IMR-90 (cell line): ENCODE measurements around the gene SLC22A2. TPM values are rescaled to one million over a fixed set of nuclear protein-coding genes. Genes with fewer than 3 reads are reported as not detected.

ENCODE experiments used
- ATAC-seq: fragments of 200-7000 bp; cut with Tn5 transposase; 2 replicates; pipeline ENCODE4 v1.9.1; 2020; ENCODE audit warnings: low read depth, mild to moderate bottlenecking, moderate library complexity
- BruUV-seq: library from RNA; stranded (reverse); fragments of 400-500 nt; replicated peaks from 2 replicates; lab custom pipeline; 2021; lab: Mats Ljungman, UMichigan
- CTCF ChIA-PET: fragments of 300-600 bp; formaldehyde crosslinking; extraction: SDS; loops from one replicate; lab custom pipeline; 2021; ENCODE audit warnings: antibody characterized with exemption; lab: Yijun Ruan, JAX
- POLR2A ChIA-PET: fragments of 300-600 bp; sonication (Branson Sonifier 250); formaldehyde crosslinking; loops from one replicate; lab custom pipeline; 2022; ENCODE audit warnings: antibody characterized with exemption; ENCODE audit not compliant: unreplicated experiment; lab: Charles Lee
- DNase-seq: peaks from one replicate; pipeline ENCODE4 v3.0.0; 2013
- H2AFZ ChIP-seq: replicated peaks from 2 replicates; pipeline ENCODE3; 2013; ENCODE audit warnings: low read length, mild to moderate bottlenecking; ENCODE audit not compliant: poor library complexity
- H2AK5ac ChIP-seq: 2 replicates; pipeline ENCODE4 v1.6.1; 2013; ENCODE audit warnings: low read depth, low read length, inconsistent platforms
- H2AK9ac ChIP-seq: replicated peaks from 2 replicates; pipeline ENCODE3; 2013; ENCODE audit warnings: mild to moderate bottlenecking, low read depth, low read length, moderate library complexity; ENCODE audit not compliant: poor library complexity
- H2BK120ac ChIP-seq: 2 replicates; pipeline ENCODE4 v1.6.1; 2013; ENCODE audit warnings: low read depth, low read length, inconsistent platforms
- H2BK15ac ChIP-seq: 3 replicates; pipeline ENCODE4 v1.6.1; 2013; ENCODE audit warnings: low read depth, low read length, inconsistent platforms
- H2BK20ac ChIP-seq: 2 replicates; pipeline ENCODE4 v1.6.1; 2013; ENCODE audit warnings: low read depth, mild to moderate bottlenecking, inconsistent platforms, low read length, moderate library complexity
- H2BK5ac ChIP-seq: 2 replicates; pipeline ENCODE4 v1.6.1; 2013; ENCODE audit warnings: mild to moderate bottlenecking, low read depth, low read length, inconsistent platforms; ENCODE audit not compliant: poor library complexity, severe bottlenecking
- H3K14ac ChIP-seq: replicated peaks from 2 replicates; pipeline ENCODE4 v1.6.1; 2013; ENCODE audit warnings: low read depth, low read length, inconsistent platforms
- H3K18ac ChIP-seq: 2 replicates; pipeline ENCODE4 v1.6.1; 2013; ENCODE audit warnings: low read depth, low read length, control low read depth
- H3K23ac ChIP-seq: 2 replicates; pipeline ENCODE4 v1.6.1; 2013; ENCODE audit warnings: low read depth, low read length, inconsistent platforms
- H3K27ac ChIP-seq: 2 replicates; pipeline ENCODE4 v1.5.1; 2013; ENCODE audit warnings: mild to moderate bottlenecking, control low read depth, low read length; ENCODE audit not compliant: insufficient read depth
- H3K27me3 ChIP-seq: 2 replicates; pipeline ENCODE4 v1.6.1; 2013; ENCODE audit warnings: low read length; ENCODE audit not compliant: control insufficient read depth, insufficient read depth
- H3K36me3 ChIP-seq: 2 replicates; pipeline ENCODE4 v1.6.1; 2013; ENCODE audit warnings: low read length, mixed read lengths; ENCODE audit not compliant: control insufficient read depth, insufficient read depth
- H3K4ac ChIP-seq: 2 replicates; pipeline ENCODE4 v1.6.1; 2013; ENCODE audit warnings: low read depth, low read length, inconsistent platforms
- H3K4me1 ChIP-seq: 2 replicates; pipeline ENCODE4 v1.6.1; 2013; ENCODE audit warnings: low read length, mixed read lengths; ENCODE audit not compliant: control insufficient read depth, insufficient read depth
- H3K4me2 ChIP-seq: 2 replicates; pipeline ENCODE4 v1.6.1; 2013; ENCODE audit warnings: low read depth, mild to moderate bottlenecking, control low read depth, low read length, moderate library complexity
- H3K4me3 ChIP-seq: 2 replicates; pipeline ENCODE4 v1.5.1; 2013; ENCODE audit warnings: low read depth, mild to moderate bottlenecking, control low read depth, low read length, moderate library complexity; ENCODE audit not compliant: insufficient read depth
- H3K56ac ChIP-seq: 2 replicates; pipeline ENCODE4 v1.6.1; 2013; ENCODE audit warnings: low read length, inconsistent platforms; ENCODE audit not compliant: insufficient read depth; ENCODE audit errors: extremely low read depth
- H3K79me1 ChIP-seq, 2 experiments: 2 replicates each; pipeline ENCODE4 v1.6.1; 2013; ENCODE audit warnings: low read length in 2 of 2, inconsistent platforms in 1 of 2, low read depth in 1 of 2
- H3K9ac ChIP-seq: 2 replicates; pipeline ENCODE4 v1.6.1; 2013; ENCODE audit warnings: low read depth, low read length, control low read depth
- H3K9me1 ChIP-seq: 2 replicates; pipeline ENCODE4 v1.6.1; 2013; ENCODE audit warnings: low read length, inconsistent platforms; ENCODE audit not compliant: insufficient read depth
- H3K9me3 ChIP-seq: 2 replicates; pipeline ENCODE4 v1.6.1; 2013; ENCODE audit warnings: low read length; ENCODE audit not compliant: control insufficient read depth, insufficient read depth
- H4K20me1 ChIP-seq: 2 replicates; pipeline ENCODE4 v1.6.1; 2013; ENCODE audit warnings: low read length, inconsistent platforms; ENCODE audit not compliant: insufficient read depth
- H4K5ac ChIP-seq: 2 replicates; pipeline ENCODE4 v1.6.1; 2013; ENCODE audit warnings: mild to moderate bottlenecking, low read depth, low read length, control low read depth
- H4K8ac ChIP-seq, 2 experiments: 2 replicates each; pipeline ENCODE4 v1.6.1; 2013; ENCODE audit warnings: low read depth in 2 of 2, low read length in 2 of 2, control low read depth in 1 of 2, inconsistent platforms in 1 of 2
- H4K91ac ChIP-seq: 2 replicates; pipeline ENCODE4 v1.6.1; 2013; ENCODE audit warnings: low read depth, low read length, inconsistent platforms; ENCODE audit not compliant: insufficient read depth
- CEBPB ChIP-seq: IDR thresholded peaks from 2 replicates; pipeline ENCODE4 v1.6.1; 2012; ENCODE audit warnings: low read depth, low read length, improper control_type of control experiment
- ELK1 ChIP-seq: fragments of 150-350 bp; IDR thresholded peaks from 2 replicates; pipeline ENCODE4 v1.6.1; 2016; ENCODE audit warnings: low read depth, mild to moderate bottlenecking, low read length, moderate library complexity, borderline replicate concordance
- POLR2A ChIP-seq: IDR thresholded peaks from 2 replicates; pipeline ENCODE4 v1.6.1; 2012; ENCODE audit warnings: mild to moderate bottlenecking, low read depth, low read length
- RAD21 ChIP-seq: IDR thresholded peaks from 2 replicates; pipeline ENCODE4 v1.6.1; 2012; ENCODE audit warnings: low read length, improper control_type of control experiment
- SMC3 ChIP-seq: fragments of 150-350 bp; IDR thresholded peaks from 2 replicates; pipeline ENCODE4 v1.6.1; 2016; ENCODE audit warnings: low read depth, mild to moderate bottlenecking, antibody characterized with exemption, low read length, moderate library complexity
- WGBS, 2 experiments: methylation state at CpG; one replicate each; pipeline versions ENCODE4 v1.1.5 to v1.1.7; 2013; ENCODE audit warnings: missing lambda C conversion rate in 2 of 2; ENCODE audit not compliant: insufficient read length in 1 of 2; ENCODE audit errors: extremely low coverage in 2 of 2; 5-methylcytosine and 5-hydroxymethylcytosine counted together
- dilution Hi-C: fragments of 300-500 bp; cut with HindIII; formaldehyde crosslinking; loops from one replicate; pipeline ENCODE4 v1.14.3; 2018; ENCODE audit warnings: low sequenced_read_pairs; ENCODE audit not compliant: unreplicated experiment
- in situ Hi-C: fragments of 300-500 bp; cut with MboI; formaldehyde crosslinking; loops from 3 replicates; pipeline ENCODE4 v1.14.3; 2019; ENCODE audit warnings: low sequenced_read_pairs, inconsistent platforms, mixed read lengths
- intact Hi-C: fragments of 100-400 bp; cut with micrococcal nuclease; formaldehyde crosslinking; loops from 2 replicates; pipeline ENCODE4 v1.10.0; 2022
- polyA plus RNA-seq, 3 experiments: library from polyadenylated mRNA; depleted of rRNA; stranded (reverse); fragments of >200 nt; gene quantifications; 2 replicates each; pipeline ENCODE4 v1.2.3, GENCODE V29; 2012; ENCODE audit warnings: low replicate concordance in 1 of 3
- total RNA-seq: library from RNA; depleted of rRNA; stranded (reverse); fragments of >200 nt; gene quantifications from 2 replicates; pipeline ENCODE4 v1.2.3, GENCODE V29; 2012

The SLC22A2 gene
- total and polyA plus RNA-seq, 2 of the 4 experiments (the other 2 are of a cell fraction) = not detected

GRCh38 chr6:160238761-160239751 is 19.6 kb downstream of the SLC22A2 start:
- no peak overlapping the region for H4K91ac ChIP-seq
- H3K9ac ChIP-seq = no peak overlapping the region
- H4K5ac ChIP-seq = no peak overlapping the region
- H3K36me3 ChIP-seq = no peaks in the 10 kb centered on the region
- POLR2A ChIA-PET = no interaction called here
- no peak overlapping the region for H2AFZ ChIP-seq
- peaks cover 2% of the 10 kb centered on the region; the same call in 1 of the 2 replicates for H3K9me3 ChIP-seq
- H3K27ac ChIP-seq = no peak overlapping the region
- H2BK120ac ChIP-seq = no peak overlapping the region
- H3K27me3 ChIP-seq = no peaks in the 10 kb centered on the region
- no peaks in the 10 kb centered on the region for H4K20me1 ChIP-seq
- H3K4me3 ChIP-seq = no peak overlapping the region
- no peaks in the 10 kb centered on the region for H3K9me1 ChIP-seq
- no peak overlapping the region for H2BK5ac ChIP-seq
- no CpG with 5 or more reads among the region's 5 CpGs for WGBS, 2 experiments
- H2BK15ac ChIP-seq = no peak overlapping the region
- no peak overlapping the region for H2AK9ac ChIP-seq
- no peak overlapping the region for H3K56ac ChIP-seq
- CTCF ChIA-PET = no interaction called here
- BruUV-seq = no TSS peak
- no peak for ATAC-seq
- no peak overlapping the region for H3K4ac ChIP-seq
- dilution Hi-C loops (no loop called here), intact Hi-C loops (no loop called here), in situ Hi-C loops (no loop called here)
- no peak overlapping the region for H2AK5ac ChIP-seq
- no peak for TF ChIP-seq POLR2A
- no peak for TF ChIP-seq ELK1
- TF ChIP-seq RAD21 = no peak
- TF ChIP-seq SMC3 = no peak
- TF ChIP-seq CEBPB = no peak
- H4K8ac ChIP-seq = no peak overlapping the region
- no peak overlapping the region for H2BK20ac ChIP-seq
- H3K18ac ChIP-seq = no peak overlapping the region
- no peaks in the 10 kb centered on the region for H3K79me1 ChIP-seq
- H3K23ac ChIP-seq = no peak overlapping the region
- no peak overlapping the region for H3K4me2 ChIP-seq
- H3K14ac ChIP-seq = no peak overlapping the region
- H3K4me1 ChIP-seq = no peaks in the 10 kb centered on the region
- DNase-seq = no peak
